ENCODE measurements around the gene CCDC81. TPM values are rescaled to one million over a fixed set of nuclear protein-coding genes. Genes with fewer than 3 reads are reported as not detected.
"Not testable (repeated sequence)": the region's sequence is repeated elsewhere in the genome, so short reads cannot be mapped to it uniquely, and the experiment has no call there.

CCDC81 gene
- total RNA-seq, 2 donors from 2014 or later, result 2.0 to 21.4 TPM

- no peak overlapping the region for H3K27ac ChIP-seq
- no peak for DNase-seq (ENCODE audit: low spot score)
- no peak overlapping the region for H3K4me3 ChIP-seq
- no peak for TF ChIP-seq CTCF (IDR thresholded peaks at IDR 0.05)
- no peaks in the 10 kb centered on the region for H3K9me3 ChIP-seq
- no peaks in the 10 kb centered on the region for H3K36me3 ChIP-seq
- no peaks in the 10 kb centered on the region for H3K4me1 ChIP-seq (ENCODE audit: control insufficient read depth in 1 of 2, low read depth in 2 of 2)
- H3K27me3 ChIP-seq (replicated peaks; ENCODE audit: insufficient read depth), result no peaks in the 10 kb centered on the region
- no peak for ATAC-seq (ENCODE audit: insufficient number of reproducible peaks, low FRiP score, low read depth)
These were observed 19.4 kb upstream of the CCDC81 start for GRCh38 chr11:86355256-86355655.

GRCh38 chr11:86357412-86357811 lies 17.3 kb upstream of the CCDC81 start:
- ATAC-seq (ENCODE audit: insufficient number of reproducible peaks, low FRiP score, low read depth); H3K27ac ChIP-seq; H3K27me3 ChIP-seq (replicated peaks; ENCODE audit: insufficient read depth); H3K4me3 ChIP-seq; H3K36me3 ChIP-seq; H3K4me1 ChIP-seq (ENCODE audit: control insufficient read depth in 1 of 2, low read depth in 2 of 2); H3K9me3 ChIP-seq; DNase-seq (ENCODE audit: low spot score): not testable (repeated sequence)

- Histone ChIP-seq H3K4me3 (no peak overlapping the region), H3K27me3 (replicated peaks; ENCODE audit: insufficient read depth) (no peaks in the 10 kb centered on the region), H3K9me3 (no peaks in the 10 kb centered on the region), H3K4me1 (ENCODE audit: control insufficient read depth in 1 of 2, low read depth in 2 of 2) (no peaks in the 10 kb centered on the region), H3K36me3 (no peaks in the 10 kb centered on the region), H3K27ac (no peak overlapping the region)
- no peak for DNase-seq (ENCODE audit: low spot score)
- no peak for ATAC-seq (ENCODE audit: insufficient number of reproducible peaks, low FRiP score, low read depth)
- TF ChIP-seq CTCF (IDR thresholded peaks at IDR 0.05), result no peak
These were observed 16.0 kb upstream of the CCDC81 start for GRCh38 chr11:86358720-86359119.

GRCh38 chr11:86360775-86361395 lies 13.8 kb upstream of the CCDC81 start:
- H3K27me3 ChIP-seq (replicated peaks; ENCODE audit: insufficient read depth), result no peaks in the 10 kb centered on the region
- no peaks in the 10 kb centered on the region for H3K4me1 ChIP-seq (ENCODE audit: control insufficient read depth in 1 of 2, low read depth in 2 of 2)
- ATAC-seq (ENCODE audit: insufficient number of reproducible peaks, low FRiP score, low read depth) (no peak), DNase-seq (ENCODE audit: low spot score) (no peak)
- H3K9me3 ChIP-seq, result no peaks in the 10 kb centered on the region
- no peak overlapping the region for H3K4me3 ChIP-seq
- no peak overlapping the region for H3K27ac ChIP-seq
- H3K36me3 ChIP-seq, result no peaks in the 10 kb centered on the region
- TF ChIP-seq CTCF (IDR thresholded peaks at IDR 0.05), result no peak

- ATAC-seq (ENCODE audit: insufficient number of reproducible peaks, low FRiP score, low read depth) (no peak), DNase-seq (ENCODE audit: low spot score) (no peak)
- no peak for TF ChIP-seq CTCF (IDR thresholded peaks at IDR 0.05)
These were observed 11.3 kb upstream of the CCDC81 start for GRCh38 chr11:86363424-86363823.

GRCh38 chr11:86365546-86365945 lies 9.1 kb upstream of the CCDC81 start:
- H3K27me3 ChIP-seq (replicated peaks; ENCODE audit: insufficient read depth), result no peaks in the 10 kb centered on the region
- ATAC-seq (ENCODE audit: insufficient number of reproducible peaks, low FRiP score, low read depth), result no peak
- H3K9me3 ChIP-seq, result no peaks in the 10 kb centered on the region
- no peak overlapping the region for H3K27ac ChIP-seq
- H3K4me3 ChIP-seq, result no peak overlapping the region
- no peak for DNase-seq (ENCODE audit: low spot score)
- H3K4me1 ChIP-seq (ENCODE audit: control insufficient read depth in 1 of 2, low read depth in 2 of 2), result no peaks in the 10 kb centered on the region
- no peaks in the 10 kb centered on the region for H3K36me3 ChIP-seq
- no peak for TF ChIP-seq CTCF (IDR thresholded peaks at IDR 0.05)

More at GRCh38 chr11:86363424-86363823, 11.3 kb upstream of the CCDC81 start:
- no peaks in the 10 kb centered on the region for H3K27me3 ChIP-seq (replicated peaks; ENCODE audit: insufficient read depth)
- H3K9me3 ChIP-seq, result no peaks in the 10 kb centered on the region
- no peak overlapping the region for H3K27ac ChIP-seq
- no peaks in the 10 kb centered on the region for H3K4me1 ChIP-seq (ENCODE audit: control insufficient read depth in 1 of 2, low read depth in 2 of 2)
- no peak overlapping the region for H3K4me3 ChIP-seq
- H3K36me3 ChIP-seq, result no peaks in the 10 kb centered on the region
